ENCODE results near the gene PBX4. TPM values are rescaled to one million over a fixed set of nuclear protein-coding genes. Genes with fewer than 3 reads are reported as not detected.

The PBX4 gene
- total and polyA plus RNA-seq, 11 donors, result 0.43 to 0.69 (median 0.53) TPM; not detected in 8

DNA sequence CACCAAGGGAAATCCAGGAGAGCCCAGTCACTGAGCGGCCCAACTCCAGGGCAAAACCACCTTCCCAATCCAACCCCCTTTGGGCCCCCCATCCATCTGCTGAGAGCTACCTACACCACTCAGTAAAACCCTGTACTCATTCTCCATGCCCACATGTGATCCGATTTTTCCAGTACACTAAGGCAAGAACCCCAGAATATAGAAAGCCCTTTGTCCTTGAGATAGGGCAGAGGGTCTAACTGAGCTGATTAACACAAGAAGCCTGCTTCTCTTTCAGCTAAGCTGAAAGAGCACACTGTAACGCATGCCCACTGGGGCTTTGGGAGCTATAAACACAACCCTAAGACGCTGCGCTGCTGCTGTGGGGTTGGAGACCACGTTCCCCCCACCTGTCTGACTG, 36.0 kb downstream of the PBX4 start:
- no peaks in the 10 kb centered on the region for H3K27me3 ChIP-seq
- H3K9me3 ChIP-seq, result no peaks in the 10 kb centered on the region
- H3K27ac ChIP-seq, result no peak overlapping the region
- WGBS, 4 donors, result 86 to 92% (median 86%) methylated on average over 6 of the region's 6 CpGs
- intact Hi-C loops (cut with DNase I), result no loop called here
- TF ChIP-seq POLR2A (IDR thresholded peaks at IDR 0.05), result no peak
- TF ChIP-seq, protein P1, sequence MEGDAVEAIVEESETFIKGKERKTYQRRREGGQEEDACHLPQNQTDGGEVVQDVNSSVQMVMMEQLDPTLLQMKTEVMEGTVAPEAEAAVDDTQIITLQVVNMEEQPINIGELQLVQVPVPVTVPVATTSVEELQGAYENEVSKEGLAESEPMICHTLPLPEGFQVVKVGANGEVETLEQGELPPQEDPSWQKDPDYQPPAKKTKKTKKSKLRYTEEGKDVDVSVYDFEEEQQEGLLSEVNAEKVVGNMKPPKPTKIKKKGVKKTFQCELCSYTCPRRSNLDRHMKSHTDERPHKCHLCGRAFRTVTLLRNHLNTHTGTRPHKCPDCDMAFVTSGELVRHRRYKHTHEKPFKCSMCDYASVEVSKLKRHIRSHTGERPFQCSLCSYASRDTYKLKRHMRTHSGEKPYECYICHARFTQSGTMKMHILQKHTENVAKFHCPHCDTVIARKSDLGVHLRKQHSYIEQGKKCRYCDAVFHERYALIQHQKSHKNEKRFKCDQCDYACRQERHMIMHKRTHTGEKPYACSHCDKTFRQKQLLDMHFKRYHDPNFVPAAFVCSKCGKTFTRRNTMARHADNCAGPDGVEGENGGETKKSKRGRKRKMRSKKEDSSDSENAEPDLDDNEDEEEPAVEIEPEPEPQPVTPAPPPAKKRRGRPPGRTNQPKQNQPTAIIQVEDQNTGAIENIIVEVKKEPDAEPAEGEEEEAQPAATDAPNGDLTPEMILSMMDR (IDR thresholded peaks at IDR 0.05), result no peak
- no peak for ATAC-seq
- H3K36me3 ChIP-seq, result no peaks in the 10 kb centered on the region
- no peak for DNase-seq
- no peaks in the 10 kb centered on the region for H3K4me1 ChIP-seq
- no peak overlapping the region for H3K4me3 ChIP-seq

DNA sequence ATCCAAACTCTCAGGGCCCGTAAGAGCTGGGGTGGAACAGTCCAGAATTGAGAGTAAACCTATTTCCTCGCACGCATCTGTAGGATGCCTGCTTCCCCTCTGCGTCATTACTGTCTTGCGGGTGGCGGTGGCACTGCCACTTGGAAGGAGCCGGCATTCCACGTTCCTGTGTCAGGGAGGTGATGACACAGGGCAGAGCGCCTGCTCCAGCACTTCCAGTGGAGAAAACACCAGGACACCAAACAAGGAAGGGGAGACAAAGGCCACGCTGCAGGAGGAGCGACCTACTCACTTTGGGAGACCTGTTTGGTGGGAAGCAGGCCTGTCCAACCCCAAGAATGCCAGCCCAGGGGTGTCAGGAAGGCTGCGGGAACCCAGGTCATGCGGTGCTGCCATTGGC, 37.1 kb downstream of the PBX4 start:
- TF ChIP-seq, protein P1 (IDR thresholded peaks at IDR 0.05), result no peak
- no peak for TF ChIP-seq POLR2A (IDR thresholded peaks at IDR 0.05)
- intact Hi-C loops (cut with DNase I), result no loop called here
- H3K4me3 ChIP-seq, result no peak overlapping the region
- H3K9me3 ChIP-seq, result no peaks in the 10 kb centered on the region
- DNase-seq (no peak), ATAC-seq (no peak)
- H3K27ac ChIP-seq, result no peak overlapping the region
- WGBS, 4 donors, result 70 to 83% (median 76%) methylated on average over 7 to 13 of the region's 13 CpGs
- H3K4me1 ChIP-seq, result no peaks in the 10 kb centered on the region
- no peaks in the 10 kb centered on the region for H3K27me3 ChIP-seq
- no peaks in the 10 kb centered on the region for H3K36me3 ChIP-seq

DNA sequence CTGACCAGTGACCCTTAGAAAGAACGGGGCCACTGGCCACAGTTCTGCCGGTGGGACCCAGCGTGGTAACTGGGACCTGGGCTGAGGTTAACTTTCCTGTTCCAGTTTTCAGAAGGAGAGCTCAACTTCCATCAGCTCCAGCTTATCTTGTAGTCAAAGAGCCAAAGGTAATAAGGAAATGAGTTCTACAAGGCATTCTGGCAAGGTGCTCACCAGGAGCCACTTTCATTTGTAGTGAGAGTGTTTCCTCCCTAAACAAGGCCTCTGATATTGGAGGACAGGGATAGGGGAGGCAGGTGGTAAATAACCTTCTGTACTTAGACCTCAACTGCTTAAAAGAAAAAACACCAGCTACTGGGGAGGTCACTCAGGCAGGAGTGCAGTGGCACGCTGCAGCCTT, 38.1 kb downstream of the PBX4 start:
- H3K36me3 ChIP-seq, result no peaks in the 10 kb centered on the region
- H3K27me3 ChIP-seq, result no peaks in the 10 kb centered on the region
- no peak overlapping the region for H3K4me3 ChIP-seq
- intact Hi-C loops (cut with DNase I), result no loop called here
- no peak for DNase-seq
- no peaks in the 10 kb centered on the region for H3K4me1 ChIP-seq
- TF ChIP-seq, protein P1 (IDR thresholded peaks at IDR 0.05), result no peak
- TF ChIP-seq POLR2A (IDR thresholded peaks at IDR 0.05), result no peak
- 86 to 94% (median 92%) methylated on average over 4 of the region's 4 CpGs for WGBS, 4 donors
- no peak overlapping the region for H3K27ac ChIP-seq
- H3K9me3 ChIP-seq, result no peaks in the 10 kb centered on the region
- ATAC-seq, result no peak

DNA sequence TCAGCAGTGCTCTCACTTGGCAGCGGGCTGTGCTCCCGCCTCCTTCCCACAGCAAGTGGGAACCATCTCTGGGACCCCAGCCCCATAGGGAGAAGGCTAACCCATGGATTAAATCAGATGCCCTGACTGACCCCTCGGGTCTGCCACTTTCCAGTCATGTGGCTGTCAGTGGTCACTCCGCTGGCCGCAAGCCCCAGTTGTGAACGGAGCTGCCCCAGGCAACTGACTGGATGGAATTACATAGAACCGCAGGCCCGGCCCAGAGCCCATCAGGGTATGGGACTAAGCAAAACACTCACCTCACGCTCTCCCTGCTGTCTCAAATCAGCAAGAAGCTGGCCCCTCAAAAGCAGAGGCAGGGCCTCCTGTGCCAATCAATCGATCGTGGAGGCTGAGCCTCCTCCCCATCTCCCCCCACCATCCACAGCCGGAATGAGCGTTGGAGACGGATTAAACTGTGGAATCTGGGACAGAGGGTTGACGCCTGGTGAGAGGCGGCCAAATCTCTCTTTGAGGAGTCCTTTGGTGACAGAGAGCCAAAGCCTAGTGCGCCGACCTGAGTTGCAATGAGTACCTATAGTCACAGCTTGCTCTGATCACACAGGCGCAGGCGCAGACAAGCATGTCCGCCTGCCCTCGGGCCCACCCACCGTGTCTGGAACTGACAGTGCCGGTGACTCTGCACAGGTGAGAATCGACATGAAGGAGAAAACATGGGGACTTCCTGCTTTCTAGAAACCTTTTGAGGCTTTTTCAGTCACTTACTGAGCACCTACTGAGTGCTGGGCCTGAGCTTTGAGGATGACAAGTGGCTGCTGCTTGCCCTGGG, 38.7 kb downstream of the PBX4 start:
- DNase-seq (no peak), ATAC-seq (no peak)
- Histone ChIP-seq H3K36me3 (no peaks in the 10 kb centered on the region), H3K4me3 (no peak overlapping the region), H3K4me1 (no peaks in the 10 kb centered on the region), H3K27ac (no peak overlapping the region), H3K27me3 (no peaks in the 10 kb centered on the region), H3K9me3 (no peaks in the 10 kb centered on the region)
- intact Hi-C loops (cut with DNase I), result no loop called here
- WGBS, 4 donors, result 87 to 90% (median 89%) methylated on average over 23 to 25 of the region's 25 CpGs
- TF ChIP-seq, protein P1 (IDR thresholded peaks at IDR 0.05), result no peak
- TF ChIP-seq POLR2A (IDR thresholded peaks at IDR 0.05), result no peak

Measured in heart left ventricle (tissue), 16 donors.